Ecto neural progenitor cell (in vitro differentiated cells): ENCODE measurements around the gene PRKCE.

Source experiments
- DNase-seq: peaks from one replicate; pipeline ENCODE4 v3.0.0-alpha.2; 2018; ENCODE audit warnings: low spot score

Gene PRKCE

DNA sequence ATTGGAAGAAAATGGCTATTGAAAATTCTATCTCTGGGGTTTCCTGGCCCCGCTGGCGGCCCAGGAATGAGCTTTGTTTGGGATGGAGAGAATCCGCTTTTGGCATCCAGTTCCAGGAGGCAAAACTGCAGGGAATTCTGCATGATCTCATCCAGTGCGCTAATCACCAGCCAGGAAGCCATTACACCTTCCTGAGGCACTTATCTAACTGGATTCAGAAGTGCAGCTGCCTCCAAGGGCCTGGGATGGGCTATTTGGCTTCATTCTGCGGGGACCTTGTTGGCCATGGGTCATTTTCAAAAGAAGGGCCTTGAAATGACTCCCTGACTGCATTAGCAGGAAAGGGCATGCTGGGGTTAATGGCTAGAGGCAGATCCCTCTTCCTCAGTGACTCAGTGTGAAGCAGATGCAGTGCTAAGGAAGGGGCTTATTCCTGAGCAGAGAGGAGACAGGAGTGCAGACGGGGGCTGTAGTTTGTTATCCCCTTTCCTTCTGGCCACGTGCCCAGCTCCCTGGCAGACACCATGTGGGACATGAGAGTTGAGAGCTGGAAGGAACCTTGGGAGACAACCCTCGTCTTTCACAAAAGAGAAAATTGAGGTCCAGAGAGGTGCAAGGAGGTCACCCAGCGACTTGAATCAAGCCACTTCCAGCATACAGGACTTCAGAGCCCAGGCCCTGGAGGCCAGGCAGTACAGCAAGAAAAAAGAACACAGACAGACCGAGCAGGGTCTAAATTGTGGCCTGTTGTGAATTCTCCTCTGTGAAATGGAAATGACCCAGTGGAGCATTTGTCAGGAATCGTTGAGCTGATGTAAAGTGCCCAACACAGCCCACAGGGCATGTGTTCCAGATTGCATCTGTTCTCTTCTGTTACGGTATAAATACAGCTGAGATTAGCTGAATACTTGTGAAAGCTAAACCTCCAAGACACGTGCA lies 161.8 kb downstream of the PRKCE start:
- no peak for DNase-seq

DNA sequence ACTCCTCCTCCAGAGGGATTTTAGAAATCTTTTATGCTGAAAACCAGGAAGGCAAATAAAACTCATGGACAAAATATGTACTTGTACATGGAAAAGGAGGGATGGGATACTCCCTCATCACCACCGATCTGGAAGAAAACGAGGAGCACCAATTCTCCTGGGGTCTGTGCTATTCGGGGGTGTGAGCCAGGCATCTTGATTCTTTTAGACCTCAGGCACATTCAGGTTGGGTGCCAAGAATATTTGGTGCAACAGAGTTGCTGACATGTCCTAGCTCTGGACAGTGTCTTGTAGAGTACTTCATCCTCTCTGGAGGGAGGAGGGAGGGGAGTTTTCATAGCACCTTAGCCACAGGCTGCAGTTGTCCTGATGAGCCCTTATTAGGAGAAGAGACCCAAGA lies 163.0 kb downstream of the PRKCE start:
- DNase-seq, result no peak

- DNase-seq, result no peak
Measured at GRCh38 chr2:45814951-45815621, 163.6 kb downstream of the PRKCE start.

GRCh38 chr2:45816272-45816671 lies 164.8 kb downstream of the PRKCE start:
- no peak for DNase-seq

DNA sequence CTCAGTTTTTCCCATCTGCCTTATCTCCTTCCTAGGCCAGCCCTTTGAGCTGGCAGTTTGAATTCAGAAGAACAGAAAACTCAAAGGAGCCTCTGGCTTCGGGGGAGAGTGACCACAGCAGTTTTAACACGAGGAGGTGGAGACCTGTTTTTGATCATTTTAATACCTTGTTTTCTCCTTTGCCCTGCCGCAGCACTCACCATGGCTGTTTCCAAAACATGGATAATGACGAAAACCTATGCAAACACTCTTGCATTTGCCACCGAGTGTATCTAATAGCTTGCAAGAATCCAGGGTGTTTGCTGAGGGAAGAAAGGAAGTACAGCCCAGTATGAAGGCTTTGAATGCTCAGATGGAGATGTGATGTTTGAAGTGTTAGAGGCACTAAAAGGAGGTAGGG lies 167.1 kb downstream of the PRKCE start:
- DNase-seq, result no peak

GRCh38 chr2:45820048-45820447 lies 168.6 kb downstream of the PRKCE start:
- DNase-seq, result no peak

DNA sequence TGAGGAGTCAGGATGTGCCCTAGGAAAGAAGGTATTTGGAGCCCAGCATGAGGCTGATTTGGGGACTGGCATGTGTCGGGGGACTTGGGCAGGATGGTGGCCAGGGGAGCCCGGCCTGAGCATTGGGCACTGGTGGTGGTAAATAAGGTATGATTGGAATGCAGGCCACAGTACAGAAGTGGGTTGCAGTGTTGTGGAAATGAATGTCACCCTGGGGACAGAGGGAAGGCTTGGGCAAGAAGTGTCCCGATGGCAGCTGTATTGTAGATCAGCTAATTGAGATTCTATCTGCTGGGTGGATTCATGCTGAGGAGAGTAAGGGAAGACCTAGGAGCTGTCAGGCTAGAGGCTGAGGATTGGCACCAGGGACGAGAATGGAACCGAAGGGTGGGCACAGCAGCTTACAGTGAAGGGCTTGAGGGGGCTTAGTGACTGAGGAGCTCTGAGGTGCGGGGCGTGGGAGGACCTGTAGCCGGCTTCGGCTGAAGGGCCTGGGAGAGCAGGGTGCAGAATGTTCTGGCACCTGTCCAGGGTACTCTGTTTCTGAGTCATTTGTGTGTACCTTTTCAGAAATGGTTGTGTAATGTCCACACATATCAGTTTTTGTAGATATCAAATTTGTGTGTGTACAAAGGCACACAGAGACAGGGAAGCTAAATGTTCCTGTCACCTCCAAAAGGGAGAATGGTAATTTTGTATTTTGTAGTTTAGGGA lies 170.2 kb downstream of the PRKCE start:
- DNase-seq, result no peak

GRCh38 chr2:45822272-45822630 lies 170.8 kb downstream of the PRKCE start:
- DNase-seq, result no peak

DNA sequence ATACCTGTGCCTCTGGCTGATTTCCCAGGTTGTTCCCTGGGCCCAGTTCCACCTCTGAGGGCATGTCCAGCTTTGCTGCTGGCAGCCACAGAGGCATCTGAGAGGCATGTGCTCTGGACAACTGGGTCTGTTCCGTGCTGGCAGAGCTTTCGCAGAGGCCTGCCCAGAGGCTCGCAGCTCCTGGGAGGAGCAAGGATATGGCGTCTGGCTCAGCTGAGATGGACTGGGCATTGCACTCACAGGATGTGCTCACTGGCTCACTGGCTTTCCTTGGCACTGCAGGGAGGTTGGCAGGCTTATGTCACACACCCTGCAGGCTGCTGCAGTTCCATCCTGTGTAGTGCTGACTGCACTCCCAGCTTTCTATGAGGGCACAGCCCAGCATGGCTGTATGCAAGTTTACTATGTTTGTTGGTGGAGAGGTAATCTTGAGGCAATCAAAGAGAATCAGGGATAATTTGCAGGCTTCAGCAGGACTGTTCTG lies 172.3 kb downstream of the PRKCE start:
- DNase-seq, result no peak

GRCh38 chr2:45825001-45825651 lies 173.7 kb downstream of the PRKCE start:
- no peak for DNase-seq

DNA sequence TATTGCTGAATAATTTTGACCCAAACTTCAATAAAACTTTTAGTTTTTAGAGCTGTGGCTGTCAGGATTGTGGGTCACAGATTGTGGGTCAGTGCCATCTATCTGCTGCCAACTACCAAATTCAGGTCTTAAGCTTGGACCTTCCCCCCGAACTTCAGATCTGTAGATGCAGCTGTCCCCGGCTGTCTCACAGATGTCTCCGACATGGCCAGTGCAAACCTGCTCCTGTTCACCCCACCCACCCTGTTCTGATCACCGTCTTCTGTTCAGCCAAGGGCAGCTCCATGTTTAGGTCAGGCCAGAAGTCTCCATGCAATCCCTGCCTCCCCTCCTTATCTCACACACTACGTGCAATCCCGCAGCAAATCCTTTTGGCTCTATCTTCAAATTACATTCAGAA lies 175.0 kb downstream of the PRKCE start:
- DNase-seq, result no peak

GRCh38 chr2:45826884-45827635 lies 175.6 kb downstream of the PRKCE start:
- no peak for DNase-seq

- no peak for DNase-seq
Measured at GRCh38 chr2:45830322-45830721, 178.8 kb downstream of the PRKCE start.

- no peak for DNase-seq
Measured at GRCh38 chr2:45833301-45833967, 182.0 kb downstream of the PRKCE start.

DNA sequence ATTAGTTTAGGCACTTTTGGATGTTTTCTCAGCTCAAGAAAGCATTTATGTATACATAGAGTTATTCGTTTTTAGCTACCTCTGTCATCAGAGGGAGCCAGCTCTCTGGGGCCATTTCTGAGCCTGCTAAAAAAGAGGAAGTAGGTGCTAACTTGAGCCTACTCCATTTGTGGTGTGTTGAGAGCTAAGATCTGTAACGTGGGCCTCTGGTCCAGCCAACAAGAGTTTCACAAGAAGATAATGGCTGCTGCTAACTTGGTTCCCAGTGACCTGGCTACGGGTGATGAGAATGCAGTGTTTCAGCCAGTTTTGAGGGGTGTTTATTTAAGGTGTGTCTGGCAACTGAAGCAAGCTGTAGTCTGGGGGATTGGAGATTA lies 182.5 kb downstream of the PRKCE start:
- no peak for DNase-seq

- no peak for DNase-seq
Measured at GRCh38 chr2:45834372-45834771, 182.9 kb downstream of the PRKCE start.

DNA sequence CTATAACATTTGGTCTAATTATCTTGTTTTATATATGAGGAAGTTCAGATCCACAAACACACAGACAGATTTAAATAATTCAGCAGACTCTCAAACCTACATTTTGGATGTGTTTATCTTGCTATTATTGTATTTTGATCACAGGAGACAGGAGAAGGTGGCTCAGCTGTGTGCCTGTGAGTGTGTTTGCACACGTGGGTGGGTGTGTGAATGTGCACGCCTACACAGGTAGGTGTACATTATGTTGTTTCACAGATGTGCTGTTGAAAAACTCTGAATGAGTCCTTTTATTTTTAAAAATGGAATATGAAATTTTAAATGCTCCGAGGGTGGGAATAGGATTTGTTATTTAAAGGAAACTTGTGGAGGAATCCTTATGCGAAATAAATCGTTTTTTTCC lies 183.4 kb downstream of the PRKCE start:
- no peak for DNase-seq

DNA sequence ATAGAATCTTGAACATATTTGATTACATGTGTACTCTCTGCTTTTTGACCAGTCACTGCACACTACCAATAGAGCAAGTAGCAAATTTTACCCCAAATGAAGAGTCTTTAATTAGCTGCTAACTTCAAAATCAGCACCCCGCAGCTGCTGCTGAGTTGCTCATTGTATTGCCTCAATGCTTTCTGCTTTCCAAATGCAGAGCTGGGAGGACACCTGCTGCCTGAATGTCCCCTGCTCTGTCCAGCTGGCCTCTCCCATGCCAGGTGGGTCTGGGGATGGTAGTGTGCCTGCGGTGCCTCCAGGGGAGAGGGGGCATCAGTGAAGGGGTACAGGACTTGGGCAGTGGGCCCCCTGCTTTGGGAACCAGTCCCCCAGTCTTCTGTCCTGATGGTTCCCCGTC lies 184.8 kb downstream of the PRKCE start:
- DNase-seq, result peak; percentile 55

- DNase-seq, result no peak
Measured at GRCh38 chr2:45836740-45837139, 185.3 kb downstream of the PRKCE start.

- DNase-seq, result no peak
Measured at GRCh38 chr2:45837812-45838341, 186.4 kb downstream of the PRKCE start.
